Skin epidermis (tissue), 12 donors: ENCODE data around the gene LRRC3C.

Source experiments
- H3K27ac ChIP-seq, 21 experiments: fragments of 200-600 bp; sonication (generic) in 11 of 21; one replicate each; pipeline ENCODE4 v1.5.0; 2020; ENCODE audit warnings: mild to moderate bottlenecking in 3 of 21, inconsistent platforms in 2 of 21, moderate library complexity in 2 of 21
- H3K4me3 ChIP-seq, 7 experiments: fragments of 200-600 bp; sonication (generic) in 2 of 7; one replicate each; pipeline ENCODE4 v1.5.0; 2020; ENCODE audit warnings: inconsistent platforms in 2 of 7, mild to moderate bottlenecking in 2 of 7, moderate library complexity in 1 of 7

LRRC3C gene

GRCh38 chr17:39923230-39923629, 4.3 kb upstream of the LRRC3C start:
- H3K4me3 ChIP-seq = no peak overlapping the region
- no peak overlapping the region for H3K27ac ChIP-seq

DNA sequence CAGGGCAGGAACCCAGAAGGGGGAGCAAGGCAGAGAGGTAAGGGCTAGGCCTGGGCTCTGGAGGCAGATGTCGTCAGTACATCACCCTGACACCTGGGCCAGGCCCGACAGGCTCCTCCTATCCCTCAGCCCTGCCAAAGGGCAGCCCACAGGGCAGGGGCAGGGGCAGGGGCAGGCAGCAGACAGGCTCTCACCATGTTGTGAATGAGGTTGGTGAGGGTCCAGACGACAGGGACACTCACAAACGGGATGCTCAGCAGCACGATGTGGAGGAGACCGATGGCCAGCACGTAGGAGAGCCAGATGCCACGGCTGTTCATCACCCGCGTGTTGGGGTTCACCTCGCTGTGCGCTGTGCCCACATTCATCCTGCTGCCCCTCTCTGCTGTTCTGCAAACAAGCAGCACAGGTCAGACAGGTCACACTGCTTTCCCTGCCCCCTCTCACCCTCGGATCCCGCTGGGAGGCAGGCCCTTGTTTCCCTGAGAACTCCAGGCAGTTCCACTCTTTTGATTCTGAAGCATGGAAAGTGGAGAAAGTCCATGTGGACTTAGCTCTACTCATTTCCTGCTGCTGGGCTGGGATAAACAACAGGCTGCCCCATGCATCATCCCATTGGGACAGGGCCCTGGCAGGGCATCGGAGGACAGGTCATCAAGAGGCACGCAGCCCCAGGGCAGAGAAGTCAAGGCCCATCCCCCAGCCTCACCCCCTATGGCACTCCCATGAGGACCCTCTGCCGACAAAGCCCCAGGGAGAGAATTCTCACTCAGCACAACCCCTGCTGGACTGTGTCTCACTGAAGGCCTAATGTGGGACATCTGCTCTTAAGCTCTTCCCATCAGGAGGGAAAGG, 3.5 kb upstream of the LRRC3C start:
- H3K27ac ChIP-seq = peak overlapping the region in 2 of 21 experiments; percentile 14 to 31
- H3K4me3 ChIP-seq = no peak overlapping the region

DNA sequence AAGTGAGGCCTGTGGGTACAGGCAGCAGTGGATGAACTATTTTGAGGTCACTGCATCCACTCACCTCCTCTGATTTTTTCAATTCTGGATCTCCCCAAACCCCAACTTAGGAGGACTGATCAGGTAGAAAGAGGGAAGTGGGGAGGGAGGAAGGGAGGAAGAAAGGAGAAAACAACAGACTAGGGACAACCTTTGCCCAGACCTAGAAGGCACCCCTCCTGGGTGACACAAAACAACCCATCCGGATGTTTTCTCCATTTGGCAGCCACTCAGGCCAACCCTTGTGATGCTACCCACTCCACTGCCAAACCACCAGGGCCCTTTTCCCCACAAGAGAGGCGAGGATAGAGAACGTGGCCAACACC, 2.9 kb upstream of the LRRC3C start:
- Histone ChIP-seq H3K27ac (peak overlapping the region in 3 of 21 experiments; percentile 14 to 89 (median 22)), H3K4me3 (no peak overlapping the region)

- peak overlapping the region in 4 of 7 experiments; percentile 65 to 94 (median 88) for H3K4me3 ChIP-seq
Observed at GRCh38 chr17:39925282-39926134, 2.0 kb upstream of the LRRC3C start.

GRCh38 chr17:39926135-39926587, 1.4 kb upstream of the LRRC3C start:
- Histone ChIP-seq H3K27ac (peak overlapping the region in 20 of 21 experiments; percentile 2 to 96 (median 86)), H3K4me3 (peak overlapping the region; percentile 65 to 97 (median 93))

More at GRCh38 chr17:39925282-39926134, 2.0 kb upstream of the LRRC3C start:
- H3K27ac ChIP-seq = peak overlapping the region in 14 of 21 experiments; percentile 2 to 96 (median 84)

DNA sequence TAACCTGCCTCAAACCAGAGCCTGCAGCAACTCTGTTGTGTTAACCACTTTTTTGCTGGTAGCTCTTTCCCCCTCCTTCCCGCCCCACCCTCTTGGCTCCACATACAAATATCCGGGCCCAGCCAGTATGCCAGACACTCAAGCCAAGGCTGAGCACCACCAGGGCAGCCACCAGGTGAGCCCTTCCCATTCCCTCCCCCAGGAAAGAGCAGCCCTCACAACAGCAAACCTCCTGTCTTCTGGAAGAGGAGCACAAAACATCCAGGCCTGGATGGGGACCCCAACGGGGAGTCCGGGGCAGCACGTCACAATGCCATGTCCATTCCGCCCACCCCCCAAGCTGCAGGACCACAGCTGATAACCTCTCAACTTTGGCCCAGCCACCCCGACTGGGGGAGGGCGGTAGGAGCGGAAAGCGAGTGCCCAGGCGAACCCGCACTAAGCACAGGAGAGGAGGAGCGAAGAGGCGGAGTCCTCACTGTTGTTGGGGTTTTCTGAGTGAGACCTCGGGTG, 888 bp upstream of the LRRC3C start:
- peak overlapping the region; percentile 65 to 97 (median 93) for H3K4me3 ChIP-seq
- H3K27ac ChIP-seq = peak overlapping the region; percentile 65 to 96 (median 88)

GRCh38 chr17:39927929-39928857, 661 bp downstream of the LRRC3C start:
- peak overlapping the region in 19 of 21 experiments; percentile 8 to 96 (median 85) for H3K27ac ChIP-seq
- peak overlapping the region; percentile 65 to 97 (median 93) for H3K4me3 ChIP-seq

GRCh38 chr17:39928858-39929645, 1.5 kb downstream of the LRRC3C start:
- H3K4me3 ChIP-seq = no peak overlapping the region

DNA sequence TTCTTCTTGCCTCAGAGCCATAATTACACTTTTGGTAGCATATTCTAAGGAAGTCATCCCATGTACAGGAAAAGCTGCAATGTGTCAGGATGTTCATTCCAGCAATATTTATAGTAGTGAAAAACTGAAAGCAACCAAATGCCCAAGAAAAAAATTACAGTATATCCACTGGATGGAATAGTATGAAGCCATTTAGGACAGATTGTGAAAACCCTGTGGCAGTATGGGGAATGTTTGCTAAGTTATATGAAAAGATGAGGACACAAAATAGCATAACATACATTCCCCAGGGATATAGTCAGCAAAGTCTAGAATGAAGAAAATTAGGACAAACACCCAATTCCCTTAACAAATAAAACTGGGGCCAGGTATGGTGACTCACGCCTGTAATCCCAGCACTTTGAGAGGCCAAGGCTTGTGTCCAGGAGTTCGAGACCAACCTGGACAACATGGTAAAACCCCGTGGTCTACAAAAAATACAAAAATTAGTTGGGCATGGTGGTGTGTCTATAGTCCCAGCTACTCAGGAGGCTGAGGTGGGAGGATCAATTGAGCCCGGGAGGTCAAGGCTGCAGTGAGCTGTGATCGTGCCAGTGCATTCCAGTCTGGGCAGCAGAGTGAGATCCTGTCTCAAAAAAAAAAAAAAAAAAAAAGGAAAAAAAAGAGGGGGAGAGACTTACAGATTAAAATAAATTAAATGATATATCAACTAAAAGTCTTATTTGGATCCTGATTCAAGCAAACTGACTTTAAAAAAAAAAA, 2.3 kb downstream of the LRRC3C start:
- Histone ChIP-seq H3K27ac (peak overlapping the region in 4 of 21 experiments; percentile 8 to 59 (median 28)), H3K4me3 (no peak overlapping the region)

More at GRCh38 chr17:39928858-39929645, 1.5 kb downstream of the LRRC3C start:
- H3K27ac ChIP-seq = peak overlapping the region in 13 of 21 experiments; percentile 6 to 92 (median 59)

DNA sequence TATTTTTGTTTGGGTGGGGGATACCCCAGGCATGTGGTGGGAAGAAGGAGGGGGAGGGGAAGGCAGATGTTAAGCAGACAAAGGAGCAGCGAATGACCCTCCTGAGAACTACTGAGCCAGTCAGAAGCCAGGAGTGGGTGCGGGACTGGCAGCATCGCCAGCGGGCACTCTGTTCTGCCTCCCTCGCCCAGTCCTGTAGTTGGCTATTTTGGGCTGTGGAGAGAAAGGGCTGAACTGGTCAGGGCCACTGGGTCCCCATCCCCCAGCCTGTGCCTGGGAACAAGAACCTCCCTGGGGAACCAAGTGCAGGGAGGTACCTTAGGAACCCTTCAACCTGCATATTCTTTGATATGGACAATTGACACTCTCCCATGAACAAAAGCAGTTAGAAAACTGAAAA, 6.4 kb downstream of the LRRC3C start:
- no peak overlapping the region for H3K27ac ChIP-seq
- H3K4me3 ChIP-seq = no peak overlapping the region

DNA sequence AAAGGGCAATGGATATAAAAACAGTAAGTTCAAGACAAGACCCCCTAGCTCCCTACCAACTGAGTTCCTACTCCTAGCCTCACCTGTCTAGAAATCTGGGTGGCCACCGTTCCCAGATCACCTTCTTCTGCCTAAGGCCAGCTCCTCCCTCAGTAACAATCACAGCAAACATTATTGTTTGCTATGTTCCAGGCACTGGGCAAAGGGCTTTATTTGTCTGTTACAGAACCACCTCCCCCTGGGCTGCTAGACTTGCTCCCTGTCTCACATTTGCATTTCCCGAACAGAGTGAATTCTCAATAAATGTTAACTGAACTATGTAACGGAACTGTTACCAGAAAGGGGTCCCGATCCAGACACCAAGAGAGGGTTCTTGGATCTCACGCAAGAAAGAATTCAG, 6.8 kb downstream of the LRRC3C start:
- Histone ChIP-seq H3K27ac (no peak overlapping the region), H3K4me3 (no peak overlapping the region)

DNA sequence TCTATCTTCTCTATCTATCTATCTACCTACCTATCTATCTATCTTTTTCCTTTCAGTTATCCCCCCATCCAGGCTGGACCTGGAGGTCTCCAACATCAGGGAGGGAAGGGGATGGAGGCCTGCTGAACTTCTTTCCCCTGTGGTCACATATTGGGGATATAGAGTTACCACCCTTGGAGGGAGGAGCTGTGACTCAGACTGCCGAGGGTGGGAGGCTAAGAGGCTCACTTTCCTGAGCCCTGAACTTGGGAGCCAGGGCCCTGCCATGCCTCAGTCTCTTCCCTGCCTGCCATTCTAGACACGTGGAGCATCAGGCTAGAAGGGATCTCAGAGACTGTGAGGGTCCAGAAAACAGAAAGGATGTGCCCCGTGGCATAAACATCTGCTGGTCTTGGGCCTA, 8.4 kb downstream of the LRRC3C start:
- H3K4me3 ChIP-seq = no peak overlapping the region

GRCh38 chr17:39937447-39937846, 9.9 kb downstream of the LRRC3C start:
- Histone ChIP-seq H3K4me3 (no peak overlapping the region), H3K27ac (no peak overlapping the region)

More for the DNA sequence above, 8.4 kb downstream of the LRRC3C start:
- H3K27ac ChIP-seq = no peak overlapping the region

DNA sequence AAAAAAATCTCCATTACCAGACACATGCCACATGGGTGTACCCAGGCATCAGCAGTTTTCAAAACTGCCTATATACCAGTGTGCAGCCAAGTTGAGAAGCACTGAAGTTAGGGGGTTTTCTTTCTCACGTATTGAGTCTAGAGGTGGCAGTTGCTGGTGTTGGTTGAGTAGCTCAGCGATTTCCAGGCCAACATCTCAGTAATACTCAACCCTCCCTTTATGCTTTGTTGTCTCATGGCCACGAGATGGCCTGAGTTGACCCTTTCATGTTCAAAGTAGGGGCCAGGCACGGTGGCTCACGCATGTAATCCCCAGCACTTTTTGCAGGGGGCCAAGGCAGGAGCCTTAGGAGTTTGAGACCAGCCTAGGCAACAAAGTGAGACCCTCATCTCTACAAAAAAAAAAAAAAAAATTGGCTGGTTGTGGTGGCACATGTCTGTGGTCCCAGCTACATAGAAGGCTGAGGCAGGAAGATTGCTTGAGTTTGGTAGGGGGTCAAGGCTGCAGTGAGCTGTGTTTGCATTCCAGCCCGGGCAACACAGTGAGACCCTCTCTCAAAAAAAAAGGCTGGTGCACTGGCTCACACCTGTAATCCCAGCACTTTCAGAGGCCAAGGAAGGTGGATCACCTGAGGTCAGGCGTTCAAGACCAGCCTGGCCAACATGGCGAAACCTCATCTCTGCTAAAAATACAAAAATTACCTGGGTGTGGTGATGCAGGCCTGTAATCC, 10.8 kb downstream of the LRRC3C start:
- H3K27ac ChIP-seq = no peak overlapping the region
- H3K4me3 ChIP-seq = no peak overlapping the region

GRCh38 chr17:39939106-39939505, 11.6 kb downstream of the LRRC3C start:
- Histone ChIP-seq H3K27ac (peak overlapping the region in 2 of 21 experiments; percentile 47 to 71), H3K4me3 (no peak overlapping the region)

DNA sequence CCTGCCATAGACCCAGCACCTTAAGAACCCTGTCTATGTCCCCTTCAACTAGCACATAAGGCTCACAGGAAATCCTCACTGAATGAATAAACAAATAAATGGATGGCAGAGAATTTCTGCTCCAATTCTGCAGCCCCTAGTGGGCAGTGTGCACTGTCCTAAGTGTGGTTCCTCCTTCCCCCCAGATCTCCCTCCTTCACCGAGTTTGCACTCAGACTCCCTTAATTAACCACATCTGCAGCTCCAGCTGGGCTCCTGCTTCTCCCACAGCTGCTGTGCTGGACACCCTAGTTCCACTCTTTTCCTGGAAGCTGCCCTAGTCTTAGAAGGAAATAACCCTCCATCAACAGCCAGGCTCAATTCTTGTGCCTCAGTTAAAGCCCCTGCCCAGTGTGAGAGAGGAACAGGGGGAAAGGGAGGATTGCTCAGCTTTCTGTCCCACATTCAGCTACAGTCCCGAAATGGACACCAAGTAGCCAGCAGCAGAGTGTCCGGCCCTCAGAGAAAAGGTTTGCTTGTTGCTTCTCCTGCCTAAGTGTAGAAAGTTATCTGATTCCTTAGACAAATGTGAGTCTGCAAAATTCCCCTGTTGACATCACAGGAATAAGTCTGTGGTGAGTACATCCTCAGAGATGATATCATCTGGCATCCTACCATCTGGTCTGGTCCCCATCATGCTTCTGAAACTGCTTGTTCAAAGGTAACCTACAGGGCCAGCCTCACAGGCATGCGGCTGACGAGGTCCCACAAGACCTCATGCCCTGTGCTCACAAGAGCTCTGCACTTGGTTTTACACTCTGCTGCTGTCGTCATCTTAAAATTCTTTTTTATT, 12.3 kb downstream of the LRRC3C start:
- H3K27ac ChIP-seq = peak overlapping the region in 7 of 21 experiments; percentile 18 to 71 (median 47)
- H3K4me3 ChIP-seq = no peak overlapping the region
